Femur (tissue), 1 donor: ENCODE results near the gene NPIPB4.
A peak's percentile ranks its signal among the peaks of the same experiment; 100 is the strongest.
"Not testable (repeated sequence)": the region's sequence is repeated elsewhere in the genome, so short reads cannot be mapped to it uniquely, and the experiment has no call there.

Experiments
- DNase-seq: peaks from one replicate; pipeline ENCODE4 v3.0.0-alpha.2; 2017

The NPIPB4 gene

DNA sequence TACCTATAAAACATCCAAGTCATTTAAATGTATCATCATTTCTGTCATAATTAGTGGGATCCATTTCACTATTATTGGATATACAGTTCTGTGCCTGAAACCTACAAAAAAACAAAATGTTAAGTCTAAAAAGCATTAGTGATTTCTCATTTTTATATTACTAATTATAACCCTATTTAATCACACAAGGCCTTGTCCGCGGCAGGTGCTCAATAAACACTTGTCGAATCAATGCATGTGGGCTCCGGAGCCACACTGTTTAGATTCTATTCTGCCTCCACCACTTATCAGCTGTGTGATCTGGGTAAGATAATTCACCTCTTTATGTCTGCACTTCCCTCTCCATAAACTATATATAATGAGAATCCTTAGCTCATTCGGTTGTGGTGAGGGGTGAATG lies at the start of gene NPIPB4:
Gene NPIPB4, minus strand, starts transcription at position 101 of the 400 bp plus-strand sequence. CDS start 378 bp downstream, outside the sequence.
- DNase-seq = not testable (repeated sequence)

DNA sequence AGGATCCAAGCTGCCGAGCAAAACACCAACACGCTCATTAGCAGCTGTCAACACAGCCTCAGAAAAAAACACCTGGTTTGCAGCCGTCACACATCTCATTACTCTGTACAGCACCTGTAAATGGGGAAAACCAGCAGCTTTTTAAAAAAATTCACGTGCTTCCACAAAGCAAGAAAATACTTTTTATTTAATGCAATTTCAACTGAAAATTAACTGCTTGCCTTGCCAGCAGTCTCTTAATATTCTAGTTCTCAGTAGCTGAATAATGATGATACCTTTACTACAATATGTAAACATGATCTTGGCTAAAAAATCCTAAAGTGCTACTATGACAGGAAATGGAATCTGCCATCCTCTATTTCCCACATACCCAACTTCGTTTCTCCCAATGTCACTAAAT lies 41.4 kb upstream of the NPIPB4 start:
- DNase-seq = not testable (repeated sequence)

DNA sequence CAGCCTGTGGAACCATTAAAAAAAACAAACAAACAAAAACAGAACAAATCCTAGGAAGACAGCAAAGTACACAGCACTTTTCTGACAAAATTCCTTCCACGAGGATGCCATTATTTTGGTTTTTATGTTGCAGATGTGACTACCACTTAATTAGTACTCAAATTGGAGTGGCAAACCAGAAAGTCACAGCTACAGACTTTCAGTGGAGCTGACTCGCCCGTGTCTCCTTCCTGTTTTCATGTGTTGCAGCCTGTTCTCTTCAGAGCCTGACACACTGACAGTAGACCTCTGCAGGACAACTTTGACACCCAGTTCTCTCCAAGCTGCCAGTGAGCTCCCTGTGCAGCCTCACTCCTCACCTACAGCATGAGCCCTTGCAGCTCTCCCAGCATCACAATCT lies 24.4 kb upstream of the NPIPB4 start:
- DNase-seq = peak; percentile 5

DNA sequence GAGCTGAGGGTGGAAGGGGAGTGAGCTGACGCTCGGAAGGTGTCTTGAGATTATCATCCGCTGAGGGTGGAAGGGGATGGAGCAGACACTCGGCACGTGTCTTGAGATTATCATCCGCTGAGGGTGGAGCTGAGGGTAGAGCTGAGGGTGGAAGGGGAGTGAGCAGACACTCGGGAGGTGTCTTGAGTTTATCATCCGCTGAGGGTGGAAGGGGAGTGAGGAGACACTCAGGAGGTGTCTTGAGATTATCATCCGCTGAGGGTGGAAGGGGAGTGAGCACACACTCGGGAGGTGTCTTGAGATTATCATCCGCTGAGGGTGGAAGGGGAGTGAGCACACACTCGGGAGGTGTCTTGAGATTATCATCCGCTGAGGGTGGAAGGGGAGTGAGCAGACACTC lies 20.4 kb downstream of the NPIPB4 start:
- not testable (repeated sequence) for DNase-seq

DNA sequence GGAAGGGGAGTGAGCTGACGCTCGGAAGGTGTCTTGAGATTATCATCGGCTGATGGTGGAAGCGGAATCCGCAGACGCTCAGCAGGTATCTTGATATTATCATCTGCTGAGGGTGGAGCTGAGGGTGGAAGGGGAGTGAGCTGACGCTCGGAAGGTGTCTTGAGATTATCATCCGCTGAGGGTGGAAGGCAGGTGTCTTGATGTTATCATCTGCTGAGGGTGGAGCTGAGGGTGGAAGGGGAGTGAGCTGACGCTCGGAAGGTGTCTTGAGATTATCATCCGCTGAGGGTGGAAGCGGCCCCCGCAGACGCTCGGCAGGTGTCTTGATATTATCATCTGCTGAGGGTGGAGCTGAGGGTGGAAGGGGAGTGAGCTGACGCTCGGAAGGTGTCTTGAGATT lies 21.2 kb downstream of the NPIPB4 start:
- DNase-seq = not testable (repeated sequence)

DNA sequence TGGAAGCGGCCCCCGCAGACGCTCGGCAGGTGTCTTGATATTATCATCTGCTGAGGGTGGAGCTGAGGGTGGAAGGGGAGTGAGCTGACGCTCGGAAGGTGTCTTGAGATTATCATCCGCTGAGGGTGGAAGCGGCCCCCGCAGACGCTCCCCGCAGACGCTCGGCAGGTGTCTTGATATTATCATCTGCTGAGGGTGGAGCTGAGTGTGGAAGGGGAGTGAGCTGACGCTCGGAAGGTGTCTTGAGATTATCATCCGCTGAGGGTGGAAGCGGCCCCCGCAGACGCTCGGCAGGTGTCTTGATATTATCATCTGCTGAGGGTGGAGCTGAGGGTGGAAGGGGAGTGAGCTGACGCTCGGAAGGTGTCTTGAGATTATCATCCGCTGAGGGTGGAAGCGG lies 21.8 kb downstream of the NPIPB4 start:
- DNase-seq = not testable (repeated sequence)

DNA sequence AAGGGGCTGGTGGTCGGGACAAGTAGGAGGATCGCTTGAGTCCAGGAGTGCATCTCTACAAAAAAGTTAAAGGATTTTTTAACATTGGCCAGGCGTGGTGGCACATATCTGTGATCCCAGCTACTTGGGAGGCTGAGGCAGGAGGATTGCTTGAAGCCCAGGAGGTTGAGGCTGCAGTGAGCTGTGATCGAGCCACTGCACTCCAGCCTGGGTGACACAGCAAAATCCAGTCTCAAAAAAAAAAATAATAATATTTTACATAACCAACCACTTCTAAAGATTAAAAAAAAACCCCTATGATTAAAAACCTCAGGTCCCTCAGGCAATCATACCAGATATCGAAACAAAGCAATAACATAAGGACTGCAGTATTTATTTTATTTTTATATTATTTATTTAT lies 23.3 kb downstream of the NPIPB4 start:
- not testable (repeated sequence) for DNase-seq

DNA sequence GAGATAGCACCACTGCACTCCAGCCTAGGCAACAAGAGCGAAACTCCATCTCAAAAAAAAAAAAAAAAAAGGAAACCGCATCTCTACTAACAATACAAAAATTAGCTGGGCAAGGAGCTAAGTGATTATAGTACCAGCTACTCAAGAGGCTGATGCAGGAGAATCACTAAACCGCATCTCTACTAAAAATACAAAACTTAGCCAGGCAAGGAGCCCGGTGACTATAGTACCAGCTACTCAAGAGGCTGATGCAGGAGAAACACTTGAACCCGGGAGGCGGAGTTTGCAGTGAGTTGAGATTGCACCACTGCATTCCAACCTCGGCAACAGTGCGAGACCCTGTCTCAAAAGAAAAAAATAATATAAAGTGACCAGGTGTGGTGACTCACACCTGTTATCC lies 27.6 kb downstream of the NPIPB4 start:
- DNase-seq = not testable (repeated sequence)

DNA sequence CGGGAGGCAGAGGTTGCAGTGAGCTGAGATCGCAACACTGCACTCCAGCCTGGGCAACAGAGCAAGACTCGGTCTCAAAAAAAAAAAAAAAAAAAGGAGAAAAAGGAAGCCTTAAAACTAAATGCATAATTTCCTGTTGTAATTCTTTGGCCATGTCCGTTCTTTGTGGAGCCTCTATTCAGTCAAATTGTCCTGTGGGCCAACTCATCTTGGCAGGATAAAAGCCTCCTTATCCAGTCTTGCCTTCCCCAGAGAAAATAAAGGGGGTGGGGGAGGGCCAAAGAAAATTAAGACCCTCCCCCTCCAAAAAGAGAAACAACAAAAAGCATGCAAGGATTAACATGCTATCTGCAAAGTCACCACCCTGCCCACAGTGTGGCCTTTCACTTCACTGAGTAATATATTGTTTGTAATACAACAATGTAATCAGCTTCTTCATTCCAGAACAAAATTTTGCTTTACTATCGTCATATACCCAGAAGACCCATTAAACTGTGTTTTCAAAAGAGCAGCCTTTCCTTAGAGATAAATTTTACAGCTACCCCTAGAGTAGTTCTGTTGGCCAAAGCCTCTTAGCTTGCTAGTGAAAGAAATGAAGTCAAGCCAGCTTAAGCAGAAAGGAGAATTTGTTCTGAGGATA lies 31.4 kb downstream of the NPIPB4 start:
- DNase-seq = not testable (repeated sequence)

DNA sequence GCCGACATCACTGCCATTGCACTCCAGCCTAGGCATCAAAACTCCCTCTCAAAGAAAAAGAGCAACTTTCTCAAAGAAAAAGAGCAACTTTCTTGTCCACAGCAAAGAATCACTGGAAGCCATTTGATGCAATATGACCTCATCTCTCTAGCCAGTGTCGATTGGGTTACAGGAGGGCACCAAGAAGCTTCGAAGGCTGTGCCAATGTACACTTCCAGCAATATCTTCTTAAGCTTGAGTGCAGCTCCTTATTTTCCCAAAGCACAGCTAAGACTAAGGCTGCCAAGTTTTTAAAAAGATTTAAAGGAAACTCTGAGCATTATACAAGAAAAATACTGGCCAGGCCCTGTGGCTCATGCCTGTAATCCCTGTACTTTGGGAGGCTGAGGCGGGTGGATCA lies 32.0 kb downstream of the NPIPB4 start:
- not testable (repeated sequence) for DNase-seq

DNA sequence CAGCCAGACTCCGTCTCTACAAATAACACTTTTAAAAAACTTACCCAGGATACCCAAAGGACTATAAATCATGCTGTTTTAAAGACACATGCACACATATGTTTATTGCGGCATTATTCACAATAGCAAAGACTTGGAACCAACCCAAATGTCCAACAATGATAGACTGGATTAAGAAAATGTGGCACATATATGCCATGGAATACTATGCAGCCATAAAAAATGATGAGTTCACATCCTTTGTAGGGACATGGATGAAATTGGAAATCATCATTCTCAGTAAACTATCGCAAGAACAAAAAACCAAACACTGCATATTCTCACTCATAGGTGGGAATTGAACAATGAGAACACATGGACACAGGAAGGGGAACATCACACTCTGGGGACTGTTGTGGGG lies 34.3 kb downstream of the NPIPB4 start:
- DNase-seq = not testable (repeated sequence)

DNA sequence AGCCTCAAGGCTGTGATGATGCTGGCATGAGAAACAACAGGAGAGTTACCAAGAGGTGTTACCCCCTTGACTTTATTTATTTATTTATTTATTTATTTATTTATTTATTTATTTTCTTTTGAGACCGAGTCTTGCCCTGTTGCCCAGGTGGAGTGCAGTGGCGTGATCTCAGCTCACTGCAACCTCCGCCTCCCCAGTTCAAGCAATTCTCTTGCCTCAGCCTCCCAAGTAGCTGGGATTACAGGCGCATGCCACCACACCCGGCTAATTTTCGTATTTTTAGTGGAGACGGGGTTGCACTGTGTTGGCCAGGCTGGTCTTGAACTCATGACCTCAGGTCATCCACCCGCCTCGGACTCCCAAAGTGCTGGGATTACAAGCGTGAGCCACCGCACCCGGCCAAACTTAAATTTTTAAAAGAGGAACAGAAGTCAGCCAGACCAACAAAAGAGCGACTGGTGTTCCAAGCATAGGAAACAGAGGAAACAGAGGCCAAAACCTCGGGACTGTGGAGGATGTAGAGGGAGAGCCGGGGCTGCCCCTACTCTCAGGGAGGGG lies 36.6 kb downstream of the NPIPB4 start:
- not testable (repeated sequence) for DNase-seq

DNA sequence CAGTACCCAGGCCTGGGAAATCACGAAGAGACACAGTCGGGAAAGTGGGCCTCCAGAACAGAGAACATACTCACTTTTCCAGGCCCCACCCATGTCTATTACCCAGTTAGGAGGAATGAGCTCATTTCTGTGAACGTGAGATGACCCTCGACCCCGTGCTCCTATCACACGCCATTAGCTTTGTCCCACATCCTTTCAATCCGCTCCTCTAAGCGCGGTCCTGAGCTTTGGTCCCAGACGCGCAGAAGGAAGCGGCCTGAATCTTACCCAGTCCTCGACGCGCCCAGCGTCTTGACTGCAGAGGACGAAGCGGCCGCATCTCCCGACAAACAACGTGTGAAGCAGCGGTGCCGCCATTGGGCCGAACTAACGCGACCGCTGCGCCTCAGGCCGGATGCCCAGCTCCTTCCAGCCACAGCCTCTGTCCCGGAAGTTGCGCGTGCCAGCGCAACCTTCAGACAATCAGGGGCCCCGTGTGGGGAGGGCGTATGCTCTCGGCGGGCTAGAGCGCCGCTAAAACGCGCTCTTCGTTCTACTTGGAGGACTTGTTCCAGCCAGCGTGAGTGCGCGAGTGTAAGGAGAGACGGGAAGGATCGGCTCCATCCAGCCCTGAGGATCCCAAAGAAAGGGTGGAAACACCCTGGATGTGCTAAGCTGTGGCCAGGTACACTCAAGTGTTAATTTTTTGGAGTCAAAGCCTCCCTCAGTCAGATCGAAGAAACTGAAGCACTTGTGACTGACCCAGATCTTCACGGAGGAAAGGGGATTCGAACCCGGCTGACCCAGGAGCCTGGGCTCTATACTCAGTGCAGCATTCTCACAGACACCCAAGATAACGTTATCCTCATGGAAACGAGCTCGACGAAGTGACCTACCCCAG lies 37.3 kb downstream of the NPIPB4 start:
- DNase-seq = peak; percentile 86

DNA sequence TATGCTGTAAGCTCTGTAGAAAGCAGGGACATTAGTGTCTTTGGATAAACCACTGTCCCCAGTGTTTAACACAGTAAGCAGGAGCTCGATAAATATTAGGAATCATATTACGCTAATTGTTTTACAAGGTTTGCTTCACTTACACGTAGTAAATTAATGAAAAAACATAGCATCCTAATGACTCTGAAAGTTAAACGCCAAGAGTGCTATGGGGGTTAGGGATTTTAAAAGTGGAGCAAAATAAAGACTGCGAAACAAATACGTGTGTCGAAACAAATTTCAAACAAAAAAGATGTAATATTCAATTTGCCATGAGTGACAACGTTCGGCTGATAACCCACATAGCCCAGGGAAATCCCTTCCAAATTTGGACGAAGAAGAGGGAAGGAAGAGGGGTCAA lies 37.9 kb downstream of the NPIPB4 start:
- DNase-seq = not testable (repeated sequence)

DNA sequence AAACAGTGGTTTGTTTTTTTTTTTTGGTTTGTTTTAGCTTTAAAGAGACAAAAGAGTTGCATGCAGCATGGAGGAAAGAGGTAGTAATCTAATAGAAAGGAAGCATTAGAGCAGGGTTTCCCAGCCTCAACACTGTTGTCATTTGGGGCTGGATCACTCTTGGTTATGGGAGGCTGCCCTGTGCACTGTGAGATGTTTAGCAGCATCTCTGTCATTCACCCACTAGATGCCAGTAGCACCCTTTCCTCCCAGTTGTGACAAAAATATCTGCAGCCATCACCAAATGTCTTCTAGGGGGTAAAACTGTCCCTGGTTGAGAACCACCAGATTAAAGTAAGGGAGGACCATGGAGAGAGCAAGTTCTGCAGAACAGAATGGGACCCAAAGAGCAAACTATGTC lies 40.5 kb downstream of the NPIPB4 start:
- DNase-seq = not testable (repeated sequence)

DNA sequence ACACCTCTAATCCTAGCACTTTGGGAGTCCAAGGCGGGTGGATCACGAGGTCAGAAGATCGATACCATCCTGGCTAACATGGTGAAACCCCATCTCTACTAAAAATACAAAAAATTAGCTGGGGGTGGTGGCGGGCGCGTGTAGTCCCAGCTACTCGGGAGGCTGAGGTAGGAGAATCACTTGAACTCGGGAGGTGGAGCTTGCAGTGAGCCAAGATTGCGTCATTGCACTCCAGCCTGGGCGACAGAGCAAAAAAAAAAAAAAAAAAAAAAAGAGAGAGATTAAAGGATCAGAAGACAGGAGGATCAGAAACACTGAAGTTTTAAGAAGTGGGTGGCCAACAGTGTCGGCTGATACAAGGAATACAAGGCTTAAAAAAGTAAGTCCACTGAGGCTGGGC lies 41.9 kb downstream of the NPIPB4 start:
- not testable (repeated sequence) for DNase-seq

DNA sequence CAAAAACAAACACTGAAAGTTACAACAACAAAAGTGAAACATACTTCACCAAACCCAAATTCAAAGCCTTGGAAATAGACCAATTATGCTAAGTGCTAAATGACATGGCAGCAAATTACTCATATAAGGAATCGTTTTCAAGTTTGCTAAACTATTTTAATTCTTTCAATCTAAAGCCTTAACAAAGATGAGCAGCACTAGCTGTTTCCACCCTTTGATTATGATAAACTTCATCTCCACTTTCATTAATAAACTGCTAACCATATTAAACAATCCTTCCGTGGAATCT lies 55.2 kb downstream of the NPIPB4 start:
- not testable (repeated sequence) for DNase-seq

DNA sequence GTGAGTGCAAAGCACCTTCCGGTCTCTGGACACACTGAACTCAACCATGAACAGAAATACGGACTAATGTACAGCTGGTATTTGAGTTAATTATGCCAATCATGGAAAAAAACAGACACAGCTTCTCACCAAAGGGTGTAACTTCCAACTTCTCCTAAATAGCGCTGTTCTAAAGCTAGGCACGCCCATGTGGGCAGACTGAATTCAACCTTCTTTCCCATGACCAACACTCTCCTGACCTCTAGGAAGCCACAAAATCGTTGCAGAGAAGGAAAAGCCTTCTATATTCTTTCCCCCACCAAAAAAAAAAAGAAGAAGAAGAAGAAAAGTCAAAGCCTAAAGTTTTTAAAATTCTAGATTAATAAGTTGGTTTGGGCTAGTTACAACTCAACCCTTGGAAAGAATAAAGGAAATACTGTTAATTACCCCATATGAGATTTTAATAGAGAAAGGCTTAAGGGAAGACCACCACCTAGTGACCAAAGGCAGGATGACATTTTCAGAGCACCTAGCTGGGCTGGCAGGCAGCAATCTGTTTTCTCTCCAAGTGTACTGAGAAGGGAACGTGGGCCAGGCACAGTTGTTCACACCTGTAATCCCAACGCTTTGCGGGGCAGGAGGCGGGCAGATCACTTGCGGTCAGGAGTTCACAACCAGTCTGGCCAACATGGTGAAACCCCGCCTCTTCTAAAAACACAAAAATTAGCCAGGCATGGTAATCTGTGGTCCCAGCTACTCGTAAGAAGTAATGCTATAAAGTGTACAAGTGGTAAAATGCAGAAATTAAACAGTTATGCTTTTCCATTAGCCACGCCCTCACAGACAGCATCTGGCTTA lies 55.8 kb downstream of the NPIPB4 start:
- not testable (repeated sequence) for DNase-seq

DNA sequence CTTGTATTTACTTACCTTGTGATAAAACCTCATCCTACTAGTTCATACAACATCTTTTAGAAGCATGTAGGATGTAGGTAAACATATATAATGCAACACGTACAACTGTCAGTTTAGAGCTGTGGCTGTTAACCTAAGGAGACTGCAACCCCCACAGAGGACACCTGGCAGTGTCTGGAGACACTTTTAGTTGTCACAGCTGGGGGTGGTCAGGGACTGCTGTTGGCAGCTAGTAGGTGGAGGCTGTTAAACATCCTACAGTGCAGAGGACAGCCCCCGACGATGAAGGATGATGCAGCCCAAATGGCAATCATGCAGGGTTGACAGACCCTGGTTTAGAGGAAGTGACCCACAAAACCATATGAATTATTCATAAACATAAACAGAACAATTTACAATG lies 59.0 kb downstream of the NPIPB4 start:
- not testable (repeated sequence) for DNase-seq

DNA sequence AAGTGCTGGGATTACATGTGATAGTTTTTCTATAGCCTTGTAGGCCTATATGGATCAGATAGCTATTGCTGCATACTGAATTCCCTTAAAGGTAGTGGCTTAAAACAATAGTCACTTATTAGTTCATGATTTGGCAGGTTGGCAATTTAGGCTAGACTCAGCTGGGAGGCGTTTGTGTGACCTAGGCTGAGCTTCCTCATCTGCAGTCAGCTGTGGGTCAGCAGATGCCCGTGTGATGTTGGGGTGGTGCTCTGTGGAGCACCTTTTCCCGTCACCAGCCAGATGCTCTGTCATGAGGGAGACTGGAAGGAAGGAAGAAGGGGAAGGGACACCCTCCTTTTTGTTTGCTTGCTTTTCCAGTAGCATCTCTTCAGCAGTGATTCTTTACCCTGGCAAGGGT lies 64.2 kb downstream of the NPIPB4 start:
- DNase-seq = not testable (repeated sequence)

DNA sequence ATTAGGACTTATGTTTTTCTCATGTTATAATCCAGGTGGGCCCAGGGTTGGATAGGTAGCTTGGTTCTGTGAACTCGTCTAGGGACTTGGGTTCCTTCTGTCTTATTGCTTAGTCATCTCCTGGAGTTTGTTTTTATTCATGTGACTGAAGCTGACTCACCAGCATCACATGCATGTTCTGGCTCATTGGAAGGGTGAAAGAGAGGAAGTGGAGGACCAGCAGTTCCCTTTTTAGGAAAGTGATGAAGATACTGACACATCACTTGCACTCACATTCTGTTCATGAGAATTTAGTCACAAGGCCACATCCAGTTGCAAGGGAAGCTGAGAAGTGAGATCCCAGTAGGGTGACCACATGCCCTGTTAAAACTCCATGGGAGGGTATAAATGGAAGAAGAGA lies 67.0 kb downstream of the NPIPB4 start:
- not testable (repeated sequence) for DNase-seq
